Neuron (in vitro differentiated cells): ENCODE measurements around the gene RDX.
A peak's percentile ranks its signal among the peaks of the same experiment; 100 is the strongest.

ENCODE experiments used
- H2AFZ ChIP-seq: one replicate; pipeline ENCODE4 v1.6.1; 2013; ENCODE audit warnings: low read depth, mild to moderate bottlenecking, inconsistent platforms, low read length, moderate library complexity
- H3K27me3 ChIP-seq: one replicate; pipeline ENCODE4 v1.6.1; 2013; ENCODE audit warnings: low read length; ENCODE audit not compliant: insufficient read depth
- H3K36me3 ChIP-seq: one replicate; pipeline ENCODE4 v1.6.1; 2013; ENCODE audit warnings: low read length; ENCODE audit not compliant: insufficient read depth
- H3K4me1 ChIP-seq: one replicate; pipeline ENCODE4 v1.6.1; 2013; ENCODE audit warnings: low read length; ENCODE audit not compliant: insufficient read depth
- H3K4me3 ChIP-seq: 2 replicates; pipeline ENCODE4 v1.5.1; 2013; ENCODE audit warnings: mild to moderate bottlenecking, low read length, moderate library complexity
- H3K9me3 ChIP-seq: one replicate; pipeline ENCODE4 v1.6.1; 2013; ENCODE audit warnings: low read length

Gene RDX

DNA sequence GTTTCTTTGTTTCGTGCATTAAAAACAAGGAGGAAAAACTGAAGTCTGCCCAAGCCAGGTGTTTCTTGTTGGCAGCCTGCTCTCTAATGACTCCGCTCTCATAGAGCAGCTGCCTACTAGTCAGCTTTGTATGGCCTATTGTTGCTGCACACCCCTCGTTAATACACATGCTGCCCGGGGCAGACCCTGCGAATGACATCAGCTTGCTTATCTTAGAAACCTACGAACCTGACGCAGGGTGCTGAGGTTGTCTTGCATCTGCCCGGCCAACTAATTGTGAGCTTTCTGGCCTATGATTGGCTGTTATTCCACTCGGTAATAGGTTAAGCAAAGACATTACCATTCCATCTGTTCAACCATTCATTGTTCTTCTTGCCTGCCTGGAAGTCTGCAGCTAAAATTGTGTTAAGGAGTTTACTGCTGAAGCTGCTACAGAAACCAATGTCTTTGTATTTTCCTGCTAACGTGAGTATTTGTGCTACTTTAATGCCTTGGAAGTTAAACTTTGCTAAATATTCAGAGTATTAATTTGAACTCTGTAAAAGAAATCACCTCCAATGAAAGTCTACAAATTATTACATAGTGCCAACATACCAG lies 165.7 kb downstream of the RDX start:
- Histone ChIP-seq H3K4me3 (peak overlapping the region; percentile 90), H2AFZ (no peak overlapping the region), H3K36me3 (no peaks in the 10 kb centered on the region), H3K9me3 (no peaks in the 10 kb centered on the region), H3K27me3 (no peaks in the 10 kb centered on the region), H3K4me1 (peaks cover 62% of the 10 kb centered on the region)

DNA sequence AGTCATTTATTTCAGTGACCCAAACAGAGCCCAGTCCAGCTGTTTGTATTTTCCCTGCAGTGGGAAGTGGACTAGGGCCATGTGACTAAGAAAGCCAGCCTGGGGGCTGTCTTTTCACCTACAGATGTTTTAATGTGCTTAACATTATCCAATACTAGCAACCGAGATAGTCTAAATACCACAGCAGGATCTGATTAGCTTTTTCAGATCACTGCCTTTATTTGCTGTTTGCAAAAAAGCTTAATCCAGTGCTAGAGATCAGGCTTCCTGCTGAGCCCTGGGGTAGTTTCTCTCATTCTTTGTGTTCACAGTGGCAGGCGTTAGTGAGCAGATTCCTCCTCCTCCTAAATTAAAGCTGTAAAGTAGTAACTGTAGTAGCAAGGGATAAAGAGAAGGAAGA lies 168.3 kb downstream of the RDX start:
- no peak overlapping the region for H2AFZ ChIP-seq
- H3K9me3 ChIP-seq, result peaks cover 2% of the 10 kb centered on the region
- H3K4me3 ChIP-seq, result no peak overlapping the region
- H3K4me1 ChIP-seq, result peaks cover 40% of the 10 kb centered on the region
- H3K36me3 ChIP-seq, result peaks cover 2% of the 10 kb centered on the region
- no peaks in the 10 kb centered on the region for H3K27me3 ChIP-seq

DNA sequence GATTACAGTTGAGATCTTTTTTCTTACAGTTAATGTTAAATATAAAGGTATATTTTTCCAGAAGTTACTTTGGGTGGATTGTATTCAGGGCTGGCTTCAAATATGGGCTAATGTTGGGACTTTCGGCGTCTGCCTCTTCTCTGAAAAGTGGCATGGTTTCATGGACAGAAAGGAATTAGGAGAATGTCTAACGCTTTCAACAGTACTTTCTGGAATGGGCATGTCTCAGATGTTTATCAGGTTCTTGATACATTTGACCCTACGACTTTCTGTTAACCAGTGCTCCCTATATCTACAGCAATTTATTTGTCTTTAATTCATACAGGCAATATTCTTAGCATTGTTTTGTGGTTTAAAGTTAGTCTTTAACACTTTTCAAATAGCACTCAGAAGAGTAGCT lies 169.5 kb downstream of the RDX start:
- Histone ChIP-seq H3K4me1 (peaks cover 34% of the 10 kb centered on the region), H3K9me3 (peaks cover 2% of the 10 kb centered on the region), H3K27me3 (no peaks in the 10 kb centered on the region), H2AFZ (no peak overlapping the region), H3K4me3 (no peak overlapping the region), H3K36me3 (peaks cover 5% of the 10 kb centered on the region)

DNA sequence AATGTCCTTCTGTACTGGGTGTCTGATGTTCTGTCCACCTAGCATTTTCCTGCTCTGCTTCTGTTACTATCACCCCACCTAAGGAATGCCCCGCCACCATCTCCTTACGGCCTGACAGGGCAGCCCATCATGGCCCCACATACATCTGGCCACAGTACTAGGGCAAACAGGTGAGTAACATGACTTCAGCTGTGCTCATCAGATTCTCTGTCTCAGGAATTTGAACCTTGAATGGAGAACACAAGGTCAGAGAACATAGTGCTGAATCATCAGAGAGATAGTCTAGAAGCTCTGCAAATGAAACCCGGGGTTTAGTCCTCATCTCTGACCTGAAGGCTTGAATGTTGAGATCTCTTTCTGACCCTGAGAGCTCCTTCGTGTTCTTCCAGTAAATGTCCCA lies 170.8 kb downstream of the RDX start:
- H3K9me3 ChIP-seq, result peaks cover 2% of the 10 kb centered on the region
- peaks cover 34% of the 10 kb centered on the region for H3K4me1 ChIP-seq
- no peak overlapping the region for H2AFZ ChIP-seq
- peaks cover 5% of the 10 kb centered on the region for H3K36me3 ChIP-seq
- no peak overlapping the region for H3K4me3 ChIP-seq
- H3K27me3 ChIP-seq, result no peaks in the 10 kb centered on the region
